Stimulated activated CD4-positive, alpha-beta T cell treated with anti-CD3 and anti-CD28 coated beads, Interleukin-4, amount 100 ng/mL, for 24 hours (primary cell): ENCODE data around the gene RHOG.
"Not testable (repeated sequence)": the region's sequence is repeated elsewhere in the genome, so short reads cannot be mapped to it uniquely, and the experiment has no call there.

Experiments
- DNase-seq: peaks from one replicate; pipeline ENCODE4 v3.0.0-alpha.2; 2020

RHOG gene

GRCh38 chr11:3832816-3833215 is 7.9 kb downstream of the RHOG start:
- no peak for DNase-seq

GRCh38 chr11:3831378-3832239 is 9.2 kb downstream of the RHOG start:
- DNase-seq = peak; percentile 32

- DNase-seq = no peak
These were observed 10.0 kb downstream of the RHOG start for GRCh38 chr11:3830730-3831129.

- no peak for DNase-seq
These were observed 10.7 kb downstream of the RHOG start for GRCh38 chr11:3830088-3830487.

- DNase-seq = no peak
These were observed 13.1 kb downstream of the RHOG start for GRCh38 chr11:3827434-3828186.

GRCh38 chr11:3826721-3827120 is 14.0 kb downstream of the RHOG start:
- DNase-seq = no peak

- no peak for DNase-seq
These were observed 15.1 kb downstream of the RHOG start for GRCh38 chr11:3825473-3826154.

- peak; percentile 83 for DNase-seq
These were observed 15.9 kb downstream of the RHOG start for GRCh38 chr11:3824714-3825472.

- no peak for DNase-seq
These were observed 16.8 kb downstream of the RHOG start for GRCh38 chr11:3823762-3824506.

GRCh38 chr11:3823303-3823702 is 17.5 kb downstream of the RHOG start:
- no peak for DNase-seq

- DNase-seq = no peak
These were observed 18.4 kb downstream of the RHOG start for GRCh38 chr11:3822312-3822711.

GRCh38 chr11:3820971-3821370 is 19.8 kb downstream of the RHOG start:
- DNase-seq = no peak

GRCh38 chr11:3817181-3817800 is 23.5 kb downstream of the RHOG start:
- no peak for DNase-seq

GRCh38 chr11:3816673-3817072 is 24.1 kb downstream of the RHOG start:
- DNase-seq = no peak

- no peak for DNase-seq
These were observed 24.9 kb downstream of the RHOG start for GRCh38 chr11:3815845-3816244.

GRCh38 chr11:3814832-3815231 is 25.9 kb downstream of the RHOG start:
- not testable (repeated sequence) for DNase-seq

- no peak for DNase-seq
These were observed 29.8 kb downstream of the RHOG start for GRCh38 chr11:3810951-3811350.

- no peak for DNase-seq
These were observed 30.3 kb downstream of the RHOG start for GRCh38 chr11:3810446-3810845.

GRCh38 chr11:3809624-3809928 is 31.2 kb downstream of the RHOG start:
- no peak for DNase-seq

- DNase-seq = peak; percentile 47
These were observed 31.7 kb downstream of the RHOG start for GRCh38 chr11:3808861-3809623.
